ENCODE data around the gene RUNDC3A.

- TF ChIP-seq, protein P1, sequence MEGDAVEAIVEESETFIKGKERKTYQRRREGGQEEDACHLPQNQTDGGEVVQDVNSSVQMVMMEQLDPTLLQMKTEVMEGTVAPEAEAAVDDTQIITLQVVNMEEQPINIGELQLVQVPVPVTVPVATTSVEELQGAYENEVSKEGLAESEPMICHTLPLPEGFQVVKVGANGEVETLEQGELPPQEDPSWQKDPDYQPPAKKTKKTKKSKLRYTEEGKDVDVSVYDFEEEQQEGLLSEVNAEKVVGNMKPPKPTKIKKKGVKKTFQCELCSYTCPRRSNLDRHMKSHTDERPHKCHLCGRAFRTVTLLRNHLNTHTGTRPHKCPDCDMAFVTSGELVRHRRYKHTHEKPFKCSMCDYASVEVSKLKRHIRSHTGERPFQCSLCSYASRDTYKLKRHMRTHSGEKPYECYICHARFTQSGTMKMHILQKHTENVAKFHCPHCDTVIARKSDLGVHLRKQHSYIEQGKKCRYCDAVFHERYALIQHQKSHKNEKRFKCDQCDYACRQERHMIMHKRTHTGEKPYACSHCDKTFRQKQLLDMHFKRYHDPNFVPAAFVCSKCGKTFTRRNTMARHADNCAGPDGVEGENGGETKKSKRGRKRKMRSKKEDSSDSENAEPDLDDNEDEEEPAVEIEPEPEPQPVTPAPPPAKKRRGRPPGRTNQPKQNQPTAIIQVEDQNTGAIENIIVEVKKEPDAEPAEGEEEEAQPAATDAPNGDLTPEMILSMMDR (IDR thresholded peaks at IDR 0.05): no peak
- no peak for TF ChIP-seq POLR2A (IDR thresholded peaks at IDR 0.05)
Measured at GRCh38 chr17:44314031-44314430, 5.6 kb downstream of the RUNDC3A start.

Measured in thyroid gland (tissue), 4 donors.